ENCODE results near the gene TLE2. TPM values are rescaled to one million over a fixed set of nuclear protein-coding genes. Genes with fewer than 3 reads are reported as not detected.

The TLE2 gene
- total RNA-seq, 3 donors from 2014 or later (not counting 1 experiment from before 2014, with no cell fraction given), result 6.1 to 8.8 (median 8.2) TPM

- ATAC-seq (no peak), DNase-seq (no peak)
- Histone ChIP-seq H3K9me3 (ENCODE audit: control insufficient read depth, insufficient read depth, low read length) (no peaks in the 10 kb centered on the region), H3K27me3 (ENCODE audit: control insufficient read depth, insufficient read depth, low read length) (no peaks in the 10 kb centered on the region), H3K27ac (ENCODE audit: low read length) (no peak overlapping the region), H3K36me3 (ENCODE audit: control insufficient read depth, insufficient read depth, low read length) (no peaks in the 10 kb centered on the region), H3K4me3 (ENCODE audit: low read length) (no peak overlapping the region), H3K4me1 (ENCODE audit: control insufficient read depth, insufficient read depth, low read length) (no peaks in the 10 kb centered on the region)
- no peak overlapping the region for H3K27ac Mint-ChIP-seq
- TF ChIP-seq CTCF (IDR thresholded peaks at IDR 0.05), result no peak
- H3K4me1 Mint-ChIP-seq, result no peaks in the 10 kb centered on the region
- WGBS (ENCODE audit: insufficient coverage), result 94% methylated on average over 6 of the region's 7 CpGs
- H3K27me3 Mint-ChIP-seq (ENCODE audit: low read depth in 2 of 2), result no peaks in the 10 kb centered on the region
- intact Hi-C loops (cut with micrococcal nuclease), result no loop called here
- no peaks in the 10 kb centered on the region for H3K36me3 Mint-ChIP-seq
- no peaks in the 10 kb centered on the region for H3K9me3 Mint-ChIP-seq
- no peak overlapping the region for H3K4me3 Mint-ChIP-seq
These were observed 26.0 kb downstream of the TLE2 start for GRCh38 chr19:3003046-3003445.

GRCh38 chr19:3001235-3001800, 27.8 kb downstream of the TLE2 start:
- Histone ChIP-seq H3K27ac (ENCODE audit: low read length) (no peak overlapping the region), H3K36me3 (ENCODE audit: control insufficient read depth, insufficient read depth, low read length) (no peaks in the 10 kb centered on the region), H3K4me1 (ENCODE audit: control insufficient read depth, insufficient read depth, low read length) (no peaks in the 10 kb centered on the region), H3K27me3 (ENCODE audit: control insufficient read depth, insufficient read depth, low read length) (no peaks in the 10 kb centered on the region), H3K4me3 (ENCODE audit: low read length) (no peak overlapping the region), H3K9me3 (ENCODE audit: control insufficient read depth, insufficient read depth, low read length) (no peaks in the 10 kb centered on the region)
- ATAC-seq (no peak), DNase-seq (no peak)
- H3K36me3 Mint-ChIP-seq, result no peaks in the 10 kb centered on the region
- 94% methylated on average over 6 of the region's 6 CpGs for WGBS (ENCODE audit: insufficient coverage)
- H3K27ac Mint-ChIP-seq, result no peak overlapping the region
- no peak for TF ChIP-seq CTCF (IDR thresholded peaks at IDR 0.05)
- no peaks in the 10 kb centered on the region for H3K4me1 Mint-ChIP-seq
- no peaks in the 10 kb centered on the region for H3K9me3 Mint-ChIP-seq
- no peaks in the 10 kb centered on the region for H3K27me3 Mint-ChIP-seq (ENCODE audit: low read depth in 2 of 2)
- intact Hi-C loops (cut with micrococcal nuclease), result no loop called here
- H3K4me3 Mint-ChIP-seq, result no peak overlapping the region

- WGBS (ENCODE audit: insufficient coverage), result 94% methylated on average over 11 of the region's 11 CpGs
- no peak overlapping the region for H3K4me3 Mint-ChIP-seq
- no peaks in the 10 kb centered on the region for H3K36me3 Mint-ChIP-seq
- H3K27me3 Mint-ChIP-seq (ENCODE audit: low read depth in 2 of 2), result no peaks in the 10 kb centered on the region
- no peaks in the 10 kb centered on the region for H3K9me3 ChIP-seq (ENCODE audit: control insufficient read depth, insufficient read depth, low read length)
- H3K27ac ChIP-seq (ENCODE audit: low read length), result no peak overlapping the region
- intact Hi-C loops (cut with micrococcal nuclease), result no loop called here
- no peaks in the 10 kb centered on the region for H3K36me3 ChIP-seq (ENCODE audit: control insufficient read depth, insufficient read depth, low read length)
- no peak for ATAC-seq
- no peaks in the 10 kb centered on the region for H3K27me3 ChIP-seq (ENCODE audit: control insufficient read depth, insufficient read depth, low read length)
- TF ChIP-seq CTCF (IDR thresholded peaks at IDR 0.05), result no peak
- no peak for DNase-seq
- H3K4me1 Mint-ChIP-seq, result no peaks in the 10 kb centered on the region
- no peaks in the 10 kb centered on the region for H3K9me3 Mint-ChIP-seq
- no peak overlapping the region for H3K4me3 ChIP-seq (ENCODE audit: low read length)
- H3K27ac Mint-ChIP-seq, result no peak overlapping the region
- H3K4me1 ChIP-seq (ENCODE audit: control insufficient read depth, insufficient read depth, low read length), result no peaks in the 10 kb centered on the region
These were observed 30.4 kb downstream of the TLE2 start for GRCh38 chr19:2998642-2999041.

GRCh38 chr19:2997720-2998119, 31.4 kb downstream of the TLE2 start:
- TF ChIP-seq CTCF (IDR thresholded peaks at IDR 0.05), result no peak
- no peak overlapping the region for H3K27ac Mint-ChIP-seq
- no peak for DNase-seq
- H3K27me3 Mint-ChIP-seq (ENCODE audit: low read depth in 2 of 2), result no peaks in the 10 kb centered on the region
- no peaks in the 10 kb centered on the region for H3K9me3 Mint-ChIP-seq
- no peak for ATAC-seq
- Histone ChIP-seq H3K9me3 (ENCODE audit: control insufficient read depth, insufficient read depth, low read length) (no peaks in the 10 kb centered on the region), H3K27ac (ENCODE audit: low read length) (no peak overlapping the region), H3K4me3 (ENCODE audit: low read length) (no peak overlapping the region), H3K27me3 (ENCODE audit: control insufficient read depth, insufficient read depth, low read length) (no peaks in the 10 kb centered on the region), H3K36me3 (ENCODE audit: control insufficient read depth, insufficient read depth, low read length) (no peaks in the 10 kb centered on the region), H3K4me1 (ENCODE audit: control insufficient read depth, insufficient read depth, low read length) (no peaks in the 10 kb centered on the region)
- no peaks in the 10 kb centered on the region for H3K36me3 Mint-ChIP-seq
- WGBS (ENCODE audit: insufficient coverage), result 92% methylated on average over 13 of the region's 13 CpGs
- H3K4me3 Mint-ChIP-seq, result no peak overlapping the region
- H3K4me1 Mint-ChIP-seq, result no peaks in the 10 kb centered on the region
- intact Hi-C loops (cut with micrococcal nuclease), result no loop called here
